Panc1 (cell line): ENCODE measurements around the gene SLC66A1. TPM values are rescaled to one million over a fixed set of nuclear protein-coding genes. Genes with fewer than 3 reads are reported as not detected.

ENCODE experiments used
- ATAC-seq: fragments of 200-7000 bp; cut with Tn5 transposase; 2 replicates; pipeline ENCODE4 v1.9.1; 2020; ENCODE audit warnings: mild to moderate bottlenecking, moderate library complexity
- BruUV-seq: library from RNA; stranded (reverse); fragments of 400-500 nt; replicated peaks from 2 replicates; lab custom pipeline; 2021; lab: Mats Ljungman, UMichigan
- CTCF ChIA-PET: fragments of 300-600 bp; sonication (Branson Sonifier 250); formaldehyde crosslinking; loops from one replicate; lab custom pipeline; 2022; ENCODE audit warnings: antibody characterized with exemption; lab: Charles Lee
- POLR2A ChIA-PET: fragments of 300-600 bp; sonication (Branson Sonifier 250); formaldehyde crosslinking; loops from one replicate; lab custom pipeline; 2022; ENCODE audit warnings: antibody characterized with exemption; lab: Charles Lee
- DNase-seq: peaks from one replicate; pipeline ENCODE4 v3.0.0-alpha.2; 2010; ENCODE audit warnings: low read depth, low spot score
- H3K27ac ChIP-seq: 2 replicates; pipeline ENCODE4 v1.5.1; 2011; ENCODE audit warnings: mild to moderate bottlenecking, low read length, inconsistent platforms
- H3K27me3 ChIP-seq: fragments of 200-500 bp; sonication (Bioruptor generic); 2 replicates; pipeline ENCODE4 v1.6.0; 2014; ENCODE audit warnings: low read length, inconsistent platforms; ENCODE audit not compliant: control insufficient read depth, insufficient read depth
- H3K36me3 ChIP-seq: fragments of 200-500 bp; sonication (Bioruptor generic); 2 replicates; pipeline ENCODE4 v1.5.1; 2014; ENCODE audit warnings: inconsistent platforms, mild to moderate bottlenecking, low read length, moderate library complexity; ENCODE audit not compliant: control insufficient read depth, insufficient read depth
- H3K4me1 ChIP-seq: 2 replicates; pipeline ENCODE4 v1.5.1; 2011; ENCODE audit warnings: inconsistent platforms, mild to moderate bottlenecking, low read length, moderate library complexity; ENCODE audit not compliant: control insufficient read depth, insufficient read depth
- H3K4me3 ChIP-seq, 2 experiments: 2 replicates each; pipeline ENCODE4 v1.5.1; 2011 to 2012; ENCODE audit warnings: low read depth in 2 of 2, low read length in 2 of 2, mild to moderate bottlenecking in 2 of 2, inconsistent platforms in 1 of 2, moderate library complexity in 1 of 2
- H3K9me3 ChIP-seq: fragments of 200-500 bp; sonication (Bioruptor generic); 2 replicates; pipeline ENCODE4 v1.5.1; 2014; ENCODE audit warnings: low read depth, mild to moderate bottlenecking, inconsistent platforms, low read length, moderate library complexity; ENCODE audit not compliant: control insufficient read depth, insufficient read depth
- POLR2AphosphoS5 ChIP-seq: IDR thresholded peaks from 2 replicates; pipeline ENCODE4 v1.6.1; 2012; ENCODE audit warnings: mild to moderate bottlenecking, low read depth, low read length, moderate library complexity
- SIN3A ChIP-seq: IDR thresholded peaks from 2 replicates; pipeline ENCODE4 v1.6.1; 2012; ENCODE audit warnings: low read depth, mild to moderate bottlenecking, low read length, moderate library complexity, borderline replicate concordance; ENCODE audit not compliant: insufficient read depth
- TCF7L2 ChIP-seq: IDR thresholded peaks from 2 replicates; pipeline ENCODE4 v1.6.1; 2011; ENCODE audit warnings: mild to moderate bottlenecking, low read depth, low read length, inconsistent platforms
- in situ Hi-C: cut with HindIII; loops from 2 replicates; pipeline ENCODE4 v1.10.0; 2016; ENCODE audit warnings: low sequenced_read_pairs, low pct_unique_long_range_greater_than_20kb
- intact Hi-C: fragments of 100-400 bp; cut with micrococcal nuclease; formaldehyde crosslinking; loops from one replicate; pipeline ENCODE4 v1.10.0; 2022; ENCODE audit not compliant: unreplicated experiment
- total RNA-seq: library from RNA; stranded (reverse); gene quantifications from one replicate; pipeline ENCODE4 v1.2.1, GENCODE V29; 2021; ENCODE audit not compliant: unreplicated experiment
- TF ChIP-seq, protein P1 (sequence below): fragments of 450-650 bp; IDR thresholded peaks from 2 replicates; pipeline ENCODE4 v1.5.1; 2017; ENCODE audit warnings: mild to moderate bottlenecking
- TF ChIP-seq, protein P2 (sequence below), 2 experiments: IDR thresholded peaks; 2 replicates each; pipeline ENCODE4 v1.6.1; 2011 to 2012; ENCODE audit warnings: low read depth in 2 of 2, control low read depth in 1 of 2, low read length in 1 of 2, mild to moderate bottlenecking in 1 of 2, moderate library complexity in 1 of 2; ENCODE audit not compliant: insufficient read depth in 1 of 2

The SLC66A1 gene
- total RNA-seq, 1 experiment from 2014 or later, result 42.0 TPM

DNA sequence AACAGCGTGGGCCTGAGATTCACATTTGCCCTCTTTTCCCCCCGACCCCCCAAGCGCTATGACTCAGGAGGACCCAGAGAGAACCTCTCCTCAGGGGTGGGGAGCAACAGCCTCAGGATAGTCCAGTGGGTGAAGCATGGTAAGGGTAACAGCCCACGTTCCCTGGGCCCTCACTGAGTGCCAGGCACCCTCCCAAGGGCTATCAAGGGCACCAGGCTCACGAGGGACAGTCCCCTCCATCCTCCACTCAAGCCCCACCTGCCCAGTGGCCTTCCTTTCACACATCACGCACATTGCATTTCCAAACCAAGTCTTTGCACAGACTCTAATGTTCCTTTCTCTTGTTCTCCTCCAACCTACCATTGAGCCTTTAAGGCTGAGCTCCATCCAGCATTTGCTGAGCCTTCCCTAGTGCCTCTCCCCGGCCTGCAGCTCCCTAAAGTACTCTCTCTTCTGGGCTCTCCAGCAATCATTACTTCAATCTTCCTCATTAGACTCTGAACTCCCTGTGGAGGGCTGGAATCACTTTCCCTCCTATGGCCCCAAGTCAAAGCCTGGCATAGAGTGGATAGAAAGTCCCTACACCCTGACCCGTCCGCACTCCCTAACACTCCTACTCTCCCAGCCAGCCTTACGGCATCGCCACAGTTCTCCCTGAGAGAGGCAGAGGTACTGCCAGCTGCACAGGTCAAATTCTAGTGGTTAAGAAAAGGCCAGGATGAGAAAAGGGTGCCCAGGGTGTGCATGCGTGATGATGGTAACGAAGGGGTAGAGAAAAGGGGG lies 1.2 kb upstream of the SLC66A1 start:
- H3K27ac ChIP-seq, result peak overlapping the region; percentile 72
- no peaks in the 10 kb centered on the region for H3K27me3 ChIP-seq
- no peak for TF ChIP-seq POLR2AphosphoS5
- TF ChIP-seq, protein P1, sequence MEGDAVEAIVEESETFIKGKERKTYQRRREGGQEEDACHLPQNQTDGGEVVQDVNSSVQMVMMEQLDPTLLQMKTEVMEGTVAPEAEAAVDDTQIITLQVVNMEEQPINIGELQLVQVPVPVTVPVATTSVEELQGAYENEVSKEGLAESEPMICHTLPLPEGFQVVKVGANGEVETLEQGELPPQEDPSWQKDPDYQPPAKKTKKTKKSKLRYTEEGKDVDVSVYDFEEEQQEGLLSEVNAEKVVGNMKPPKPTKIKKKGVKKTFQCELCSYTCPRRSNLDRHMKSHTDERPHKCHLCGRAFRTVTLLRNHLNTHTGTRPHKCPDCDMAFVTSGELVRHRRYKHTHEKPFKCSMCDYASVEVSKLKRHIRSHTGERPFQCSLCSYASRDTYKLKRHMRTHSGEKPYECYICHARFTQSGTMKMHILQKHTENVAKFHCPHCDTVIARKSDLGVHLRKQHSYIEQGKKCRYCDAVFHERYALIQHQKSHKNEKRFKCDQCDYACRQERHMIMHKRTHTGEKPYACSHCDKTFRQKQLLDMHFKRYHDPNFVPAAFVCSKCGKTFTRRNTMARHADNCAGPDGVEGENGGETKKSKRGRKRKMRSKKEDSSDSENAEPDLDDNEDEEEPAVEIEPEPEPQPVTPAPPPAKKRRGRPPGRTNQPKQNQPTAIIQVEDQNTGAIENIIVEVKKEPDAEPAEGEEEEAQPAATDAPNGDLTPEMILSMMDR, result no peak
- no peak for TF ChIP-seq SIN3A
- TF ChIP-seq, protein P2, sequence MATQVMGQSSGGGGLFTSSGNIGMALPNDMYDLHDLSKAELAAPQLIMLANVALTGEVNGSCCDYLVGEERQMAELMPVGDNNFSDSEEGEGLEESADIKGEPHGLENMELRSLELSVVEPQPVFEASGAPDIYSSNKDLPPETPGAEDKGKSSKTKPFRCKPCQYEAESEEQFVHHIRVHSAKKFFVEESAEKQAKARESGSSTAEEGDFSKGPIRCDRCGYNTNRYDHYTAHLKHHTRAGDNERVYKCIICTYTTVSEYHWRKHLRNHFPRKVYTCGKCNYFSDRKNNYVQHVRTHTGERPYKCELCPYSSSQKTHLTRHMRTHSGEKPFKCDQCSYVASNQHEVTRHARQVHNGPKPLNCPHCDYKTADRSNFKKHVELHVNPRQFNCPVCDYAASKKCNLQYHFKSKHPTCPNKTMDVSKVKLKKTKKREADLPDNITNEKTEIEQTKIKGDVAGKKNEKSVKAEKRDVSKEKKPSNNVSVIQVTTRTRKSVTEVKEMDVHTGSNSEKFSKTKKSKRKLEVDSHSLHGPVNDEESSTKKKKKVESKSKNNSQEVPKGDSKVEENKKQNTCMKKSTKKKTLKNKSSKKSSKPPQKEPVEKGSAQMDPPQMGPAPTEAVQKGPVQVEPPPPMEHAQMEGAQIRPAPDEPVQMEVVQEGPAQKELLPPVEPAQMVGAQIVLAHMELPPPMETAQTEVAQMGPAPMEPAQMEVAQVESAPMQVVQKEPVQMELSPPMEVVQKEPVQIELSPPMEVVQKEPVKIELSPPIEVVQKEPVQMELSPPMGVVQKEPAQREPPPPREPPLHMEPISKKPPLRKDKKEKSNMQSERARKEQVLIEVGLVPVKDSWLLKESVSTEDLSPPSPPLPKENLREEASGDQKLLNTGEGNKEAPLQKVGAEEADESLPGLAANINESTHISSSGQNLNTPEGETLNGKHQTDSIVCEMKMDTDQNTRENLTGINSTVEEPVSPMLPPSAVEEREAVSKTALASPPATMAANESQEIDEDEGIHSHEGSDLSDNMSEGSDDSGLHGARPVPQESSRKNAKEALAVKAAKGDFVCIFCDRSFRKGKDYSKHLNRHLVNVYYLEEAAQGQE (IDR thresholded peaks at IDR 0.05; ENCODE audit: insufficient read depth in 1 of 2, low read depth in 2 of 2, low read length in 1 of 2), result no peak
- no peak for TF ChIP-seq TCF7L2
- TSS peak; percentile 68 for BruUV-seq
- peaks cover 18% of the 10 kb centered on the region for H3K4me1 ChIP-seq
- ChIA-PET CTCF (no interaction called here), POLR2A (no interaction called here)
- DNase-seq (no peak), ATAC-seq (no peak)
- intact Hi-C loops (no loop called here), in situ Hi-C loops (no loop called here)
- H3K9me3 ChIP-seq, result no peaks in the 10 kb centered on the region
- no peaks in the 10 kb centered on the region for H3K36me3 ChIP-seq
- H3K4me3 ChIP-seq, result peak overlapping the region; percentile 63 to 80

- ChIA-PET POLR2A (no interaction called here), CTCF (interaction anchor here (0.5 kb wide), 1 partner anchor 70 kb away, joined by 4 read pairs; no protein-coding TSS in a partner anchor)
- no peaks in the 10 kb centered on the region for H3K36me3 ChIP-seq
- TF ChIP-seq SIN3A (no peak), TCF7L2 (no peak), POLR2AphosphoS5 (no peak)
- TF ChIP-seq, protein P2 (IDR thresholded peaks at IDR 0.05; ENCODE audit: insufficient read depth in 1 of 2, low read depth in 2 of 2, low read length in 1 of 2), result no peak
- TF ChIP-seq, protein P1, result no peak
- H3K4me1 ChIP-seq, result peaks cover 18% of the 10 kb centered on the region
- peak overlapping the region; percentile 72 for H3K27ac ChIP-seq
- BruUV-seq, result no TSS peak
- peak overlapping the region; percentile 63 to 80 for H3K4me3 ChIP-seq
- in situ Hi-C loops (no loop called here), intact Hi-C loops (no loop called here)
- ATAC-seq, result peak; percentile 56
- H3K27me3 ChIP-seq, result no peaks in the 10 kb centered on the region
- no peaks in the 10 kb centered on the region for H3K9me3 ChIP-seq
- no peak for DNase-seq
Measured at GRCh38 chr1:19311503-19311930, 609 bp upstream of the SLC66A1 start.
